ENCODE results near the gene JUP. TPM values are rescaled to one million over a fixed set of nuclear protein-coding genes. Genes with fewer than 3 reads are reported as not detected.
A peak's percentile ranks its signal among the peaks of the same experiment; 100 is the strongest.

JUP gene
- total and polyA plus RNA-seq, 2 of the 13 experiments (the other 11 are each of a cell fraction or from before 2014, with no cell fraction given), result 12.1 to 20.6 TPM

DNA sequence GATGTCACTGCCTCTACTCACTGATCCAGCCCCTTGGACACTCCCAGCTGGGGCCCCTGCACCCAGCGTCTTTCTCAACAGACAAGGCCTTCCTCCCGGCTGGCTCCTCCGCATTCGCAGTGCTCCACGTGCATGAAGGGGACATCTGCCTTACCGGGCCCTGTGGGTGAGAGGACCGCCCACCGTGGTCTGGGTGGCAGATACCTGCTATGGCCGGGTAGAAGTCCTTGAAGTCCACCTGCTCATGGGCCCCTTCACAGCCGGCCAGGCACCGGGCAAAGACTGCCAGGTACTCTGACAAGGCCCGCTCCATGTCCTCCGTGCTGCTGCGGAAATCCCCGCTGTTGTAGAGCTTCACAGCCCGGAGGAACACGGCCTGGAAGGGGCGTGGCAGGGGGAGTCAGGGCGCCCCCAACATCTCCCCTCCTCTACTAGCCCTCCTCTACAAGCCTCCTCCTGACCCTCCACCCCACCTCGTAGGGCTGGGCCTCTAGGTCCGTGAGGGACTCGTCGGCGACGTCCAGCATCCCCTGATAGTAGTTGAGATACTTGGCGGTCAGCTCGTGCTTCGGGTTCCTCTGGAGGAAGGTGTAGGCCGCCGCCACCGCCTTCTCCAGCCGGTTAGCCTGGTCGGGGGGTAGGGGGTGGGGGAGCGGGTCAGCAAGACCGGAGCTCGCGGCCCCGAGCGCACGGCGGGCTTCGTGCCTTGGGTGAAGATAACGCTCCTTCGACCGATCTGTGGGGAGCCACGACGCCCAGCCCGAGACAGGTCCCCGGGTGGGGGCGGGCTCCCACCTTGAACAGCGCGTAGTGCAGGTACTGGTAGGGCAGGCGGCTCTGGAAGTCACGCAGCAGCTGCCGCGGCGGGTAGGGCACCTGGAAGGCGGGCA lies 24.4 kb upstream of the JUP start (continued):
- TF ChIP-seq, protein P1, sequence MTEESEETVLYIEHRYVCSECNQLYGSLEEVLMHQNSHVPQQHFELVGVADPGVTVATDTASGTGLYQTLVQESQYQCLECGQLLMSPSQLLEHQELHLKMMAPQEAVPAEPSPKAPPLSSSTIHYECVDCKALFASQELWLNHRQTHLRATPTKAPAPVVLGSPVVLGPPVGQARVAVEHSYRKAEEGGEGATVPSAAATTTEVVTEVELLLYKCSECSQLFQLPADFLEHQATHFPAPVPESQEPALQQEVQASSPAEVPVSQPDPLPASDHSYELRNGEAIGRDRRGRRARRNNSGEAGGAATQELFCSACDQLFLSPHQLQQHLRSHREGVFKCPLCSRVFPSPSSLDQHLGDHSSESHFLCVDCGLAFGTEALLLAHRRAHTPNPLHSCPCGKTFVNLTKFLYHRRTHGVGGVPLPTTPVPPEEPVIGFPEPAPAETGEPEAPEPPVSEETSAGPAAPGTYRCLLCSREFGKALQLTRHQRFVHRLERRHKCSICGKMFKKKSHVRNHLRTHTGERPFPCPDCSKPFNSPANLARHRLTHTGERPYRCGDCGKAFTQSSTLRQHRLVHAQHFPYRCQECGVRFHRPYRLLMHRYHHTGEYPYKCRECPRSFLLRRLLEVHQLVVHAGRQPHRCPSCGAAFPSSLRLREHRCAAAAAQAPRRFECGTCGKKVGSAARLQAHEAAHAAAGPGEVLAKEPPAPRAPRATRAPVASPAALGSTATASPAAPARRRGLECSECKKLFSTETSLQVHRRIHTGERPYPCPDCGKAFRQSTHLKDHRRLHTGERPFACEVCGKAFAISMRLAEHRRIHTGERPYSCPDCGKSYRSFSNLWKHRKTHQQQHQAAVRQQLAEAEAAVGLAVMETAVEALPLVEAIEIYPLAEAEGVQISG (CRISPR knock-in tag; IDR thresholded peaks at IDR 0.05), result no peak
- no peak for TF ChIP-seq HCFC1 (IDR thresholded peaks at IDR 0.05; ENCODE audit: low read depth, low read length)
- no peak for TF ChIP-seq ZNF883 (CRISPR knock-in tag; IDR thresholded peaks at IDR 0.05; ENCODE audit: not compliant biosample characterization)
- 0 out of 2 replicates have a peak, but pooled peaks have one; percentile 22 for TF ChIP-seq CBX5 (CRISPR knock-in tag; IDR thresholded peaks at IDR 0.05; ENCODE audit: borderline replicate concordance)
- no peak for TF ChIP-seq SRY (CRISPR knock-in tag; IDR thresholded peaks at IDR 0.05)
- no peak for TF ChIP-seq ARHGAP35 (CRISPR knock-in tag; IDR thresholded peaks at IDR 0.05; ENCODE audit: borderline replicate concordance)
- no peak for TF ChIP-seq ELF3 (CRISPR knock-in tag; IDR thresholded peaks at IDR 0.05)
- no peak for TF ChIP-seq ZSCAN30 (CRISPR knock-in tag; IDR thresholded peaks at IDR 0.05)
- TF ChIP-seq, protein P2, sequence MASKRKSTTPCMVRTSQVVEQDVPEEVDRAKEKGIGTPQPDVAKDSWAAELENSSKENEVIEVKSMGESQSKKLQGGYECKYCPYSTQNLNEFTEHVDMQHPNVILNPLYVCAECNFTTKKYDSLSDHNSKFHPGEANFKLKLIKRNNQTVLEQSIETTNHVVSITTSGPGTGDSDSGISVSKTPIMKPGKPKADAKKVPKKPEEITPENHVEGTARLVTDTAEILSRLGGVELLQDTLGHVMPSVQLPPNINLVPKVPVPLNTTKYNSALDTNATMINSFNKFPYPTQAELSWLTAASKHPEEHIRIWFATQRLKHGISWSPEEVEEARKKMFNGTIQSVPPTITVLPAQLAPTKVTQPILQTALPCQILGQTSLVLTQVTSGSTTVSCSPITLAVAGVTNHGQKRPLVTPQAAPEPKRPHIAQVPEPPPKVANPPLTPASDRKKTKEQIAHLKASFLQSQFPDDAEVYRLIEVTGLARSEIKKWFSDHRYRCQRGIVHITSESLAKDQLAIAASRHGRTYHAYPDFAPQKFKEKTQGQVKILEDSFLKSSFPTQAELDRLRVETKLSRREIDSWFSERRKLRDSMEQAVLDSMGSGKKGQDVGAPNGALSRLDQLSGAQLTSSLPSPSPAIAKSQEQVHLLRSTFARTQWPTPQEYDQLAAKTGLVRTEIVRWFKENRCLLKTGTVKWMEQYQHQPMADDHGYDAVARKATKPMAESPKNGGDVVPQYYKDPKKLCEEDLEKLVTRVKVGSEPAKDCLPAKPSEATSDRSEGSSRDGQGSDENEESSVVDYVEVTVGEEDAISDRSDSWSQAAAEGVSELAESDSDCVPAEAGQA (IDR thresholded peaks at IDR 0.05; ENCODE audit: low read depth), result no peak
- TF ChIP-seq, protein P2 (CRISPR knock-in tag; IDR thresholded peaks at IDR 0.05; ENCODE audit: borderline replicate concordance), result no peak
- no peak for TF ChIP-seq KAT7 (CRISPR knock-in tag; IDR thresholded peaks at IDR 0.05; ENCODE audit: borderline replicate concordance)
- TF ChIP-seq, protein P3, sequence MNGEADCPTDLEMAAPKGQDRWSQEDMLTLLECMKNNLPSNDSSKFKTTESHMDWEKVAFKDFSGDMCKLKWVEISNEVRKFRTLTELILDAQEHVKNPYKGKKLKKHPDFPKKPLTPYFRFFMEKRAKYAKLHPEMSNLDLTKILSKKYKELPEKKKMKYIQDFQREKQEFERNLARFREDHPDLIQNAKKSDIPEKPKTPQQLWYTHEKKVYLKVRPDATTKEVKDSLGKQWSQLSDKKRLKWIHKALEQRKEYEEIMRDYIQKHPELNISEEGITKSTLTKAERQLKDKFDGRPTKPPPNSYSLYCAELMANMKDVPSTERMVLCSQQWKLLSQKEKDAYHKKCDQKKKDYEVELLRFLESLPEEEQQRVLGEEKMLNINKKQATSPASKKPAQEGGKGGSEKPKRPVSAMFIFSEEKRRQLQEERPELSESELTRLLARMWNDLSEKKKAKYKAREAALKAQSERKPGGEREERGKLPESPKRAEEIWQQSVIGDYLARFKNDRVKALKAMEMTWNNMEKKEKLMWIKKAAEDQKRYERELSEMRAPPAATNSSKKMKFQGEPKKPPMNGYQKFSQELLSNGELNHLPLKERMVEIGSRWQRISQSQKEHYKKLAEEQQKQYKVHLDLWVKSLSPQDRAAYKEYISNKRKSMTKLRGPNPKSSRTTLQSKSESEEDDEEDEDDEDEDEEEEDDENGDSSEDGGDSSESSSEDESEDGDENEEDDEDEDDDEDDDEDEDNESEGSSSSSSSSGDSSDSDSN (CRISPR knock-in tag; IDR thresholded peaks at IDR 0.05), result no peak; the same call in 1 of the 2 replicates
- no peak for TF ChIP-seq ZNF24 (IDR thresholded peaks at IDR 0.05)
- TF ChIP-seq, protein P4, sequence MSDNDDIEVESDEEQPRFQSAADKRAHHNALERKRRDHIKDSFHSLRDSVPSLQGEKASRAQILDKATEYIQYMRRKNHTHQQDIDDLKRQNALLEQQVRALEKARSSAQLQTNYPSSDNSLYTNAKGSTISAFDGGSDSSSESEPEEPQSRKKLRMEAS (IDR thresholded peaks at IDR 0.05), result no peak
- TF ChIP-seq KDM4B (CRISPR knock-in tag; IDR thresholded peaks at IDR 0.05), result no peak
- TF ChIP-seq ZNF766 (CRISPR knock-in tag; IDR thresholded peaks at IDR 0.05; ENCODE audit: borderline replicate concordance), result no peak
